Neutrophil (primary cell): ENCODE data around the gene UBFD1.
"Not testable (repeated sequence)": the region's sequence is repeated elsewhere in the genome, so short reads cannot be mapped to it uniquely, and the experiment has no call there.

ENCODE experiments used
- H3K27ac ChIP-seq: fragments of 200-600 bp; sonication (generic); 2 replicates; pipeline ENCODE4 v1.5.1; 2016; ENCODE audit warnings: mild to moderate bottlenecking, moderate library complexity
- H3K27me3 ChIP-seq: fragments of 200-600 bp; sonication (generic); 2 replicates; pipeline ENCODE4 v1.6.0; 2016; ENCODE audit warnings: mild to moderate bottlenecking
- H3K36me3 ChIP-seq: fragments of 200-600 bp; sonication (generic); 2 replicates; pipeline ENCODE4 v1.5.1; 2017
- H3K4me1 ChIP-seq, 2 experiments: fragments of 200-600 bp in 1 of 2; sonication (generic) in 1 of 2; 1 replicate in 1 of 2; 2 replicates in 1 of 2; pipeline versions ENCODE4 v1.5.1 to v1.6.1; 2013 to 2016; ENCODE audit warnings: low read depth in 1 of 2, low read length in 1 of 2, mild to moderate bottlenecking in 1 of 2, moderate library complexity in 1 of 2; ENCODE audit not compliant: control insufficient read depth in 1 of 2, insufficient read depth in 1 of 2
- H3K4me3 ChIP-seq, 2 experiments: fragments of 200-600 bp in 1 of 2; sonication (generic) in 1 of 2; 1 replicate in 1 of 2; 2 replicates in 1 of 2; pipeline ENCODE4 v1.5.1; 2013 to 2016; ENCODE audit warnings: low read depth in 1 of 2, low read length in 1 of 2, mild to moderate bottlenecking in 1 of 2, moderate library complexity in 1 of 2
- H3K9me3 ChIP-seq: fragments of 200-600 bp; sonication (generic); 2 replicates; pipeline ENCODE4 v1.5.1; 2016
- CTCF ChIP-seq: fragments of 200-600 bp; sonication (generic); IDR thresholded peaks from 2 replicates; pipeline ENCODE4 v1.5.1; 2016; ENCODE audit warnings: antibody characterized with exemption

Gene UBFD1

GRCh38 chr16:23579371-23579770 lies 21.8 kb downstream of the UBFD1 start:
- no peak overlapping the region for H3K27ac ChIP-seq
- H3K36me3 ChIP-seq = peaks cover 42% of the 10 kb centered on the region

GRCh38 chr16:23580391-23580790 lies 22.9 kb downstream of the UBFD1 start:
- peaks cover 46% of the 10 kb centered on the region for H3K36me3 ChIP-seq
- H3K27me3 ChIP-seq = no peaks in the 10 kb centered on the region
- H3K27ac ChIP-seq = no peak overlapping the region

More at GRCh38 chr16:23579371-23579770, 21.8 kb downstream of the UBFD1 start:
- Histone ChIP-seq H3K9me3 (no peaks in the 10 kb centered on the region), H3K4me3 (no peak overlapping the region), H3K4me1 (peaks cover 0 to 7% of the 10 kb centered on the region in 2 experiments), H3K27me3 (no peaks in the 10 kb centered on the region)
- no peak for TF ChIP-seq CTCF

GRCh38 chr16:23581764-23582163 lies 24.2 kb downstream of the UBFD1 start:
- peaks cover 59% of the 10 kb centered on the region for H3K36me3 ChIP-seq
- TF ChIP-seq CTCF = no peak

More at GRCh38 chr16:23580391-23580790, 22.9 kb downstream of the UBFD1 start:
- Histone ChIP-seq H3K4me1 (peaks cover 0 to 7% of the 10 kb centered on the region in 2 experiments), H3K4me3 (no peak overlapping the region), H3K9me3 (no peaks in the 10 kb centered on the region)
- TF ChIP-seq CTCF = no peak

GRCh38 chr16:23583271-23583670 lies 25.7 kb downstream of the UBFD1 start:
- not testable (repeated sequence) for H3K27ac ChIP-seq, H3K4me1 ChIP-seq, H3K27me3 ChIP-seq, H3K9me3 ChIP-seq, H3K4me3 ChIP-seq
- peaks cover 69% of the 10 kb centered on the region for H3K36me3 ChIP-seq

More at GRCh38 chr16:23581764-23582163, 24.2 kb downstream of the UBFD1 start:
- no peak overlapping the region for H3K4me3 ChIP-seq
- peaks cover 0 to 7% of the 10 kb centered on the region in 2 experiments for H3K4me1 ChIP-seq
- no peaks in the 10 kb centered on the region for H3K27me3 ChIP-seq
- H3K9me3 ChIP-seq = no peaks in the 10 kb centered on the region
- H3K27ac ChIP-seq = no peak overlapping the region

- H3K27ac ChIP-seq = no peak overlapping the region
- no peak for TF ChIP-seq CTCF
- H3K4me3 ChIP-seq = no peak overlapping the region
- H3K27me3 ChIP-seq = no peaks in the 10 kb centered on the region
- H3K9me3 ChIP-seq = no peaks in the 10 kb centered on the region
- H3K36me3 ChIP-seq = peaks cover 69% of the 10 kb centered on the region
- H3K4me1 ChIP-seq = no peaks in the 10 kb centered on the region
Observed at GRCh38 chr16:23584186-23585076, 26.9 kb downstream of the UBFD1 start.

GRCh38 chr16:23587726-23588125 lies 30.2 kb downstream of the UBFD1 start:
- Histone ChIP-seq H3K27me3 (no peaks in the 10 kb centered on the region), H3K4me3 (no peak overlapping the region), H3K27ac (no peak overlapping the region), H3K9me3 (no peaks in the 10 kb centered on the region), H3K4me1 (no peaks in the 10 kb centered on the region), H3K36me3 (peaks cover 61% of the 10 kb centered on the region)
- no peak for TF ChIP-seq CTCF
